GM19455 (cell line): Measurements from ENCODE around the gene SPINDOC.
"Not testable (repeated sequence)": the region's sequence is repeated elsewhere in the genome, so short reads cannot be mapped to it uniquely, and the experiment has no call there.

Experiments used
- ATAC-seq: cut with Tn5 transposase; IDR thresholded peaks from one replicate; pipeline ENCODE4 v1.9.1; 2021; ENCODE audit not compliant: unreplicated experiment

Gene SPINDOC

DNA sequence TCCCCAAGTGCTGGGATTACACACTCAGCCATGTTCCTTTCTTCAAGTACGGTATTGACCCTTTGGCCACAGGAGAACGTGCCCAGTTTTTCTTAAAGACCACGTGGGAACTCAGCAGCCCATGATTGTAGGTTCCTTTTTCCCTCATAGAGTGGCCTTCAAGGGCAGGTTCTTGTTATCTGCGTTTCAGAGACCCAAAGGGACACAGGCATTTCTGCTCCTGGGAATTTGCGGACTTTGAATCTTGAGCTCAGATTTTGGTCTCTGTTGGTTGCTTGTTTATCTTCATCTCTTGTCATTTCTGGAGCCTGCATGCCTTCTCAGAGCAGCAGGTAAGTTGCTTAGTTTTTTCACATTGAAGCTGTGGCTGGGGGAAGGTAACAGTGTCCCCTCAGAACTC, 37.7 kb downstream of the SPINDOC start:
- no peak for ATAC-seq

DNA sequence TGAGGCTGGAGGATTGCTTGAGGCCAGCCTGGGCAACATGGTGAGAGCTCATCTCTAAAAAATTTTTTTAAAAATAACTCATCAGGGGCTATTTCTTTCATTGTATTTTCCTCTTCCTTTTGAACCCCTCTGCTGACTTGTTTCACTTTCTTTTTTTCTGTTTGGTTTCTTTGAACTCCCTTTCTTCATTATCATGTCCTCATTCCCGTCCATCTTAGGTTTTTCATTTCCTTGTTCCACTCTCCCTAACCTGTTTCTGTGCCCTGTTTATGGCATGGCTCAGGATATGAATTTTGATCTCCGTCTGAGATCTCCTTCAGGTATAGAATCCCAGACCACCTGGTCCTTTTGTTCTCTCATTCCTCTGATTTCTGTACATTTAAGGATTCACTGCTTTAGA, 38.1 kb downstream of the SPINDOC start:
- ATAC-seq, result no peak

DNA sequence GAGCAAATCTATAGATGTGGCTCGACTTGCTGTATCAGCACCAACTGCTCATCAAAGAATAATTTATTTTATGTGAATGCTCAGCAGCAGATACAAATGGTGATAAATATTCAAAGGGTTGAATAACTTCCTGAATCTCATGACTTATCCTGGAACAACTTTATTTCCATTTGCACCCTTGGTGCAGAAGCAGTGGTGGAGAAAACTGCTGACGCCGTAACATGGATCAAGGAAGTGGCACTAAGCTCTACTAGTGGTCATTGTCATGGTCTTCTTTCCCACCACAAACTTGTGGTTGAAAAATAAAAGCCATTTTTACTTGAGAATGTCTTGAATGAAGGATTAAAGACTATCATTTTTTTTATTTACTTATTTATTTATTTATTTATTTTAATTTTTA, 40.2 kb downstream of the SPINDOC start:
- ATAC-seq, result no peak

GRCh38 chr11:63854696-63855095, 41.4 kb downstream of the SPINDOC start:
- ATAC-seq, result no peak

GRCh38 chr11:63855975-63856374, 42.7 kb downstream of the SPINDOC start:
- no peak for ATAC-seq

DNA sequence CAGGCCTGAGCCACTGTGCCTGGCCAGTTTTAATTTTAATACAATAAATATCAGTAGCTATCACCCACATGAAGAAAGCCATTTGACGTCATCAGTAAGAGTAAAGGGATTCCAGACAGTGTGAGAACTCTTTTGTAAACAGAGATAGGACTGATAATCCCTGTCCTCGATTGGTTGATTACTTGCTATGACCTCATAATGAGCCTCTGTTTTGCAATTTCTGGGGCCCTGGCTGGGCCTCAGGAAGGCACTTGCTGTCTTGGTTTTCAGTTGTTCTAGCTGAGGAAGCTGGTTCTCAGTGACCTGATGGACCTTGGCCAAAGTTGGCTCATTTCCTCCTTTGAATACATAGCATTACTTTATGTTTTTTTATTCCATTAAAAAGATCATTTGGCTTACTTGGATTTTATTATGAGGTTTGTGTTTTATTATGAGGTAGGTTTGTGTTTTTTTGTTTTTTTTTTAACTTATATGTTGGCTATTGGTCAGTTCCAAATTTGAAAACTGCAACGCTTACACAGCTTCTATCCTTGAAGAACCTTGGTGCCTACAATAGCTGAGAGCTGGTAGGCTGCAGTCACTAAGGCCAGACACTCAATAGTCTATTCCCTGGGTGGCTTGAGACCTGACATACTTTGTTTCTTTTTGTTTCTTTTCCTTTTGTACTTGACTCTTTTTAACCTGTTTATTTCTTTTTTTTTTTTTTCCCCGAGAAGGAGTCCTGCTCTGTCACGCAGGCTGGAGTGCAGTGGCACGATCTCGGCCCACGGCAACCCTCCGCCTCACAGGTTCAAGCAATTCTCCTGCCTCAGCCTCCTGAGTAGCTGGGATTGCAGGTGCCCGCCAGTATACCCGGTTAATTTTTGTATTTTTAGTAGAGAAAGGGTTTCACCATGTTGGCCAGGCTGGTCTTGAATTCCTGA, 45.6 kb downstream of the SPINDOC start:
- ATAC-seq, result no peak

DNA sequence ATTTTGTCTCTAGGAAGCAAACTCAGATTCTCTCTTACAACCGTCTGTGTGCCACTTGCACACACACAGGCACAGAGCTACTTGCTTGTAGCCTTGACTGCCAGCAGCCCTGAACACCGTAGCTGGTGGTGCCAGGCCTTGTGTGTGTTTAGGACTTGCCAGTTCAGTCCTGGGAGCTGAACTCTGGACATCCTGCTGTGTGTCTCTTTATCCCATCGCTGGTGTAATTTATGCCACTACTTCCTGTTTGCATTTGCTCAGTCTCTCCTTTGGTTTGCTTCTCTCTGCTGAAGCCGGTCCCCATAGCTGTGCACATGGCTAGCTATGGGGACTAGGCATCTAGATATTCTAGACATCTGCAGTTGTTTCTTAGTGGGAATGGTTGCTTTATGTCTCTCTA, 49.7 kb downstream of the SPINDOC start:
- no peak for ATAC-seq

GRCh38 chr11:63863620-63864019, 50.4 kb downstream of the SPINDOC start:
- not testable (repeated sequence) for ATAC-seq

DNA sequence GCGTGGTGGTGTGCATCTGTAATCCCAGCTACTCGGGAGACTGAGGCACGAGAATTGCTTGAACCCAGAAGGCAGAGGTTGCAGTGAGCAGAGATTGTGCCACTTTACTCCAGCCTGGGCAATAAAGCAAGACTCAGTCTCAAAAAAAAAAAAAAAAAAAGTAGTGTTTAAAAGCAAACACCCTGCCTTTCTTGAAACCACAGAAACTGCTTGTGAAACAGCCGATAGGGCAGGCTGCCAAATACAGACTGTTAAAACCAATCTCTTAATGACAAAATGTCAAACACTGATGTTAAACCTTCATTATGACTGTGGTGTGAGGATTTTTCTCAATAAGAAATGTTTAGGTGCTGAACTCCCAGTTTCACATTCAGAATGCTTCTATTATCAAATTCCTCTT, 53.0 kb downstream of the SPINDOC start:
- peak; percentile 79 for ATAC-seq

GRCh38 chr11:63867511-63867910, 54.3 kb downstream of the SPINDOC start:
- no peak for ATAC-seq

DNA sequence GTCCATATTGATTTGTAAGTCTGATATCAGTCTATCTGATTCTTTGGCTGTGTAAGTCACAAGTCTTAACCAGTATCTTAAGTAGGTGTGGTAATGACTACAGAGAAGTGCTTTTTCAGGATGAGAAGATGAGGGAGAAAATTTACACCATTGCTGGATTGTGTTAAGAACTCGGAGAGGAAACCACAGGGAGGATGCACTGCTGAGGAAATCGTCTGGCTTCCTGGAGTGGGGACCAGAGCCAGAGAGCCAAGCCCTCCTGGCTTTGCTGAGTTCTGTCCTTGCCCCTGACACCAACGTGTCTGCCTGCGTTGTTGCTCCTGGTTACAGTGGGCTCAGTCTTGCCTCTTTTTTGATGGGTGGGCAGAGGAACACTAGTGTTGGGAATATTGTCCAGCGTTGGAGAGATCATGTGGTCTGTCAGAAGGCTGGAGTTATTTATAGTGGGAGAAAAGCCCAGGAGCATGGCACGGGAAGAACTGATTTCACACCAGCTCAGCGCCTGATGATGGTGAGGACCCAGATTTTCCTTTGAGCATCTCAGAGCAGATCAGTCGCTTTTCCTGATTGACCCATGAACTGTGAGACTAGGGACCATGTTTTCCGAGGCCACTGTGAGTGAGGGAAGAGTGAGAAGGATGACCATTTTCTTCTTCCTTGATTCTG, 55.3 kb downstream of the SPINDOC start:
- ATAC-seq, result no peak

DNA sequence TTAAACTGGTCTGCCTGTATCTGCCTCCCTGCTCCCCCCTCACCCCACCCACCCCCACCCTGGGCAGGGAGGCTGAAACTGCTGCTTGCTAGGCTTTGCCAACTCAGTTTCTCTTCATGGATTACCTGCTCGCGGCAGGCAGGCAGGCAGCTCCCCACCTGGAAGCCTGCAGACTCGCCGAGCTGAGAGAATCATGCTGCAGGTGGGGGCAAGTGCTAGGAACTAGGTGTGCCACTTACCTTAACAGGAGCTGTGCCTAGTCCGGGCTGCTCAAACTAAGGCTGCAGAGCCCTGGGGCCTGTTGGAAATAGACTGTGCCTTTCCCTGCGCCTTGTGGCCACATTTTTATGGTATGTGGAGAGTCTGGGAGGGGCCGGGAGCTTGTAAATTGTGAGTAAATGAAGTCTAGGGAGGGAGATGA, 55.9 kb downstream of the SPINDOC start:
- no peak for ATAC-seq

- no peak for ATAC-seq
Measured at GRCh38 chr11:63869683-63870082, 56.4 kb downstream of the SPINDOC start.

GRCh38 chr11:63870351-63871140, 57.3 kb downstream of the SPINDOC start:
- no peak for ATAC-seq

GRCh38 chr11:63871962-63872799, 58.9 kb downstream of the SPINDOC start:
- ATAC-seq, result peak; percentile 85

GRCh38 chr11:63872800-63873197, 59.5 kb downstream of the SPINDOC start:
- no peak for ATAC-seq

GRCh38 chr11:63873311-63873710, 60.1 kb downstream of the SPINDOC start:
- ATAC-seq, result no peak

DNA sequence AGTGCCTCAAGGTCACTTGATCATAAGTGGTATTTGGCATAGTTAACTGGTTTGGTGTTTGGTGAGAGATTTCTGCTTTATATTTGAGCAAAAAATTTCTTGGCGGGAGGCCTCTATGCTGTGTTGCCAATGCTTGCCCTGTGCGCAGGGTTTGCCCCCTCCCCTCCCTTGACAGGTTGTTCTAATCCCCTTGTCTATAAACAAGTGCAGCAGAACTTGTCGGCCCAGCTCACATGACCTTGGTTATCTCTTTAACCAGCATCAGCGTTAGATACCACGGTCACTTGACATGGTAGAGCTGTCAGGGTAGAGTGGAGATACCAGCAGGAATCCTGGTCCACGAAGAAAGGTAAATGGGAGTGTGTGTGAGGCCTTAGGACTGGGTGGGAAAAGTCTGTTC, 61.3 kb downstream of the SPINDOC start:
- ATAC-seq, result no peak

DNA sequence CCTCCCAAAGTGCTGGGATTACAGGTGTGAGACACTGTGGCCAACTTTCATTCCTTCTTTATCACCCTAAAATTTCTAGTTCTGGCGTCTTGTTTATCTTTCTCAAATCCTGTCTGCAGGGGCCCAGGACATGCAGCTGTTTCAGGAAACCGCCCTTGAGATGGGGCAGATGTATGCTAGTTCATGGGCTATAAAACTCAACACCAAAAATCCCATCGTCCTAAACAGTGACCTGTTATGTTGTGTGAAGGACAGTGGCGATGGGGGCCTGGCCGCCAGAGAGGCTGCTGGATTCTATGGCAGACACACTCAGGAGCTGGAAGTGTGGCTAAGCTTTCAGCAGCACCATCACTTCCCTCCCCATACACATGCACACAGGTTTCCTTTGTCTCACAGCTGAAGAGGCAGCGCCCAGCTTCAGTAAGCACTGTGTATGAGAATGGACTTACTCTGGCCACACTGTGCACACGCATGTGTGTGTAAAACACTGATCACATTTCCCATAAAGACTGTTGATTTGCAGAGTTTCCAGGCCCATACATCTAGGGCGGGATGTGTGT, 62.3 kb downstream of the SPINDOC start:
- no peak for ATAC-seq

GRCh38 chr11:63876616-63877015, 63.4 kb downstream of the SPINDOC start:
- no peak for ATAC-seq
